Endothelial cell of umbilical vein (primary cell): ENCODE data around the gene LSR. TPM values are rescaled to one million over a fixed set of nuclear protein-coding genes. Genes with fewer than 3 reads are reported as not detected.

Experiments
- BruUV-seq: library from RNA; stranded (reverse); fragments of 400-500 nt; replicated peaks from 2 replicates; lab custom pipeline; 2021; lab: Mats Ljungman, UMichigan
- CTCF ChIA-PET: fragments of 300-600, 350-600 bp; sonication (Branson Sonifier 250); formaldehyde crosslinking; loops from one replicate; lab custom pipeline; 2021; ENCODE audit warnings: antibody characterized with exemption, inconsistent platforms; lab: Charles Lee
- POLR2A ChIA-PET: fragments of 300-600, 350-600 bp; sonication (Branson Sonifier 250); formaldehyde crosslinking; loops from one replicate; lab custom pipeline; 2021; ENCODE audit warnings: antibody characterized with exemption, inconsistent platforms; lab: Charles Lee
- DNase-seq: peaks from one replicate; pipeline ENCODE4 v3.0.0-alpha.2; 2011; ENCODE audit warnings: low read depth, low spot score
- FAIRE-seq: peaks from 2 replicates; lab custom pipeline; 2011; peaks lifted over from hg19 to GRCh38; lab: Jason Lieb, UNC
- H2AFZ ChIP-seq: 2 replicates; pipeline ENCODE4 v1.6.0; 2012; ENCODE audit warnings: low read depth, low read length, control low read depth, inconsistent platforms
- H3K27ac ChIP-seq: 2 replicates; pipeline ENCODE4 v1.5.1; 2011; ENCODE audit warnings: low read depth, mild to moderate bottlenecking, control low read depth, low read length, moderate library complexity; ENCODE audit not compliant: insufficient read depth
- H3K27me3 ChIP-seq, 2 experiments: 2 replicates each; pipeline versions ENCODE4 v1.6.0 to v1.6.1; 2011; ENCODE audit warnings: low read length in 2 of 2, mixed read lengths in 1 of 2; ENCODE audit not compliant: control insufficient read depth in 2 of 2, insufficient read depth in 2 of 2
- H3K36me3 ChIP-seq, 2 experiments: 2 replicates in 1 of 2; 3 replicates in 1 of 2; pipeline ENCODE4 v1.5.1; 2011; ENCODE audit warnings: low read length in 2 of 2, mild to moderate bottlenecking in 1 of 2, moderate library complexity in 1 of 2; ENCODE audit not compliant: control insufficient read depth in 2 of 2, insufficient read depth in 2 of 2; ENCODE audit errors: extremely low read depth in 1 of 2
- H3K4me1 ChIP-seq: 3 replicates; pipeline ENCODE4 v1.5.1; 2011; ENCODE audit warnings: mild to moderate bottlenecking, low read length; ENCODE audit not compliant: control insufficient read depth, insufficient read depth; ENCODE audit errors: extremely low read depth
- H3K4me2 ChIP-seq: 2 replicates; pipeline ENCODE4 v1.6.1; 2011; ENCODE audit warnings: low read length, control low read depth, mixed read lengths; ENCODE audit not compliant: insufficient read depth
- H3K4me3 ChIP-seq, 3 experiments: fragments of 200-600 bp in 1 of 3; sonication (generic), shearing (Covaris generic) in 1 of 3; replicated peaks in 1 of 3; 2 replicates each; pipeline ENCODE4 v1.5.1; 2011 to 2016; ENCODE audit warnings: control low read depth in 3 of 3, low read length in 3 of 3, mild to moderate bottlenecking in 2 of 3, inconsistent platforms in 1 of 3, low read depth in 1 of 3, moderate library complexity in 1 of 3; ENCODE audit not compliant: insufficient read depth in 1 of 3
- H3K79me2 ChIP-seq: 2 replicates; pipeline ENCODE4 v1.6.0; 2012; ENCODE audit warnings: low read length, inconsistent platforms; ENCODE audit not compliant: control insufficient read depth, insufficient read depth
- H3K9ac ChIP-seq: replicated peaks from 2 replicates; pipeline ENCODE3; 2011; ENCODE audit warnings: low read length, control low read depth; ENCODE audit not compliant: insufficient read depth; ENCODE audit errors: extremely low read depth
- H3K9me1 ChIP-seq: replicated peaks from 3 replicates; pipeline ENCODE4 v1.6.0; 2011; ENCODE audit warnings: mild to moderate bottlenecking, low read length; ENCODE audit not compliant: control insufficient read depth, insufficient read depth; ENCODE audit errors: extremely low read depth
- H3K9me3 ChIP-seq: replicated peaks from 2 replicates; pipeline ENCODE4 v1.5.1; 2012; ENCODE audit warnings: low read length, inconsistent platforms; ENCODE audit not compliant: control insufficient read depth, insufficient read depth
- H4K20me1 ChIP-seq: replicated peaks from 2 replicates; pipeline ENCODE3; 2011; ENCODE audit warnings: mild to moderate bottlenecking, low read length; ENCODE audit not compliant: control insufficient read depth, insufficient read depth; ENCODE audit errors: extremely low read depth
- CTCF ChIP-seq, 2 donors: IDR thresholded peaks; 1 replicate in 1 of 2; 2 replicates in 1 of 2; pipeline ENCODE4 v1.5.1; 2011; ENCODE audit warnings: low read length in 2 of 2, mild to moderate bottlenecking in 2 of 2, moderate library complexity in 2 of 2, control low read depth in 1 of 2, inconsistent platforms in 1 of 2, low read depth in 1 of 2; ENCODE audit not compliant: insufficient read depth in 1 of 2; ENCODE audit errors: extremely low read depth in 1 of 2
- EZH2 ChIP-seq: IDR thresholded peaks from 2 replicates; pipeline ENCODE4 v1.6.1; 2012; ENCODE audit warnings: borderline replicate concordance, low read depth, mild to moderate bottlenecking, moderate library complexity, low read length, inconsistent platforms; ENCODE audit not compliant: severe bottlenecking
- FOS ChIP-seq: IDR thresholded peaks from 2 replicates; pipeline ENCODE4 v1.6.1; 2011; ENCODE audit warnings: mild to moderate bottlenecking, low read length, moderate library complexity, borderline replicate concordance; ENCODE audit not compliant: insufficient read depth
- GATA2 ChIP-seq: IDR thresholded peaks from 2 replicates; pipeline ENCODE4 v1.7.0; 2011; ENCODE audit warnings: low read depth, mild to moderate bottlenecking, moderate library complexity, mixed read lengths, low read length; ENCODE audit not compliant: insufficient read length, insufficient read depth
- JUN ChIP-seq: IDR thresholded peaks from 2 replicates; pipeline ENCODE4 v1.6.1; 2011; ENCODE audit warnings: borderline replicate concordance, low read depth; ENCODE audit not compliant: insufficient read length, insufficient read depth
- MAX ChIP-seq: IDR thresholded peaks from 2 replicates; pipeline ENCODE4 v1.6.1; 2011; ENCODE audit not compliant: insufficient read depth, insufficient read length
- MYC ChIP-seq: IDR thresholded peaks from one replicate; pipeline ENCODE4 v1.6.1; 2011; ENCODE audit warnings: mild to moderate bottlenecking, low read depth, low read length
- POLR2A ChIP-seq: IDR thresholded peaks from 2 replicates; pipeline ENCODE4 v1.6.1; 2012; ENCODE audit warnings: low read depth, mild to moderate bottlenecking, control low read depth, low read length
- POLR2AphosphoS5 ChIP-seq: IDR thresholded peaks from 2 replicates; pipeline ENCODE4 v1.6.1; 2012; ENCODE audit warnings: low read depth, mild to moderate bottlenecking, control low read depth, low read length, moderate library complexity; ENCODE audit not compliant: insufficient read depth
- dilution Hi-C: fragments of 300-500 bp; cut with MboI; formaldehyde crosslinking; loops from one replicate; pipeline ENCODE4 v1.15.0; 2019; ENCODE audit warnings: low sequenced_read_pairs; ENCODE audit not compliant: extremely low pct_ligation_motif_present
- intact Hi-C: fragments of 100-400 bp; cut with micrococcal nuclease; formaldehyde crosslinking; loops from one replicate; pipeline ENCODE4 v1.10.0; 2022
- polyA plus RNA-seq, 4 experiments: library from polyadenylated mRNA; depleted of rRNA in 3 of 4; stranded (reverse) in 3 of 4; unstranded in 1 of 4; fragments of >200 nt; gene quantifications; 2 replicates each; pipeline versions ENCODE4 v1.2.1 to v1.2.3, GENCODE V29; 2011 to 2012; ENCODE audit warnings: missing spikeins in 1 of 4
- total RNA-seq: library from RNA; stranded (reverse); gene quantifications from 2 replicates; pipeline ENCODE4 v1.2.3, GENCODE V29; 2021

LSR gene
- total and polyA plus RNA-seq, 2 donors (not counting 3 experiments of a cell fraction or from before 2014, with no cell fraction given) = 0.76 to 1.0 TPM

- H3K27me3 ChIP-seq = no peaks in the 10 kb centered on the region
- DNase-seq (no peak), FAIRE-seq (no peak)
- CTCF ChIA-PET = no interaction called here
- no peaks in the 10 kb centered on the region for H3K9me1 ChIP-seq
- dilution Hi-C loops = no loop called here
- intact Hi-C loops = no loop called here
- POLR2A ChIA-PET = no interaction called here
- no peak overlapping the region for H3K9ac ChIP-seq
- H3K27ac ChIP-seq = no peak overlapping the region
- no peaks in the 10 kb centered on the region for H3K9me3 ChIP-seq
- BruUV-seq = no TSS peak
- no peak overlapping the region for H3K4me2 ChIP-seq
- TF ChIP-seq POLR2A (no peak), GATA2 (no peak), FOS (no peak), MAX (no peak), EZH2 (no peak), POLR2AphosphoS5 (no peak), CTCF (IDR thresholded peaks at IDR 0.05; ENCODE audit: extremely low read depth in 1 of 2, insufficient read depth in 1 of 2, low read depth in 1 of 2, low read length in 2 of 2) (no peak), MYC (no peak), JUN (no peak)
- no peak overlapping the region for H2AFZ ChIP-seq
- H3K4me3 ChIP-seq = no peak overlapping the region
- H3K4me1 ChIP-seq = no peaks in the 10 kb centered on the region
- no peaks in the 10 kb centered on the region for H4K20me1 ChIP-seq
- H3K79me2 ChIP-seq = no peaks in the 10 kb centered on the region
- no peaks in the 10 kb centered on the region for H3K36me3 ChIP-seq
Measured at GRCh38 chr19:35293363-35293739, 44.5 kb downstream of the LSR start.
